Glomerular visceral epithelial cell (primary cell): Measurements from ENCODE around the gene HTRA1.
A peak's percentile ranks its signal among the peaks of the same experiment; 100 is the strongest.

ENCODE experiments used
- DNase-seq: peaks from one replicate; pipeline ENCODE4 v3.0.0-alpha.2; 2016; ENCODE audit errors: extremely low spot score

The HTRA1 gene

GRCh38 chr10:122494833-122495232, 33.5 kb downstream of the HTRA1 start:
- no peak for DNase-seq

GRCh38 chr10:122495406-122496340, 34.3 kb downstream of the HTRA1 start:
- DNase-seq: no peak

- DNase-seq: no peak
These were observed 35.9 kb downstream of the HTRA1 start for GRCh38 chr10:122497241-122497640.

- DNase-seq: no peak
These were observed 37.2 kb downstream of the HTRA1 start for GRCh38 chr10:122498521-122498920.

- no peak for DNase-seq
These were observed 37.7 kb downstream of the HTRA1 start for GRCh38 chr10:122499012-122499411.

- DNase-seq: no peak
These were observed 38.2 kb downstream of the HTRA1 start for GRCh38 chr10:122499491-122499941.

GRCh38 chr10:122500194-122500593, 38.8 kb downstream of the HTRA1 start:
- no peak for DNase-seq

- DNase-seq: no peak
These were observed 39.4 kb downstream of the HTRA1 start for GRCh38 chr10:122500726-122501125.

GRCh38 chr10:122503012-122503411, 41.7 kb downstream of the HTRA1 start:
- no peak for DNase-seq

GRCh38 chr10:122503886-122504609, 42.7 kb downstream of the HTRA1 start:
- no peak for DNase-seq

GRCh38 chr10:122504610-122504950, 43.2 kb downstream of the HTRA1 start:
- DNase-seq: peak; percentile 83

GRCh38 chr10:122505011-122505410, 43.7 kb downstream of the HTRA1 start:
- DNase-seq: no peak

- no peak for DNase-seq
These were observed 44.7 kb downstream of the HTRA1 start for GRCh38 chr10:122505885-122506645.

- DNase-seq: no peak
These were observed 46.3 kb downstream of the HTRA1 start for GRCh38 chr10:122507616-122508015.

GRCh38 chr10:122508021-122508420, 46.7 kb downstream of the HTRA1 start:
- DNase-seq: no peak

- DNase-seq: no peak
These were observed 48.0 kb downstream of the HTRA1 start for GRCh38 chr10:122509323-122509722.

- peak; percentile 7 for DNase-seq
These were observed 49.0 kb downstream of the HTRA1 start for GRCh38 chr10:122510326-122510725.

- no peak for DNase-seq
These were observed 49.4 kb downstream of the HTRA1 start for GRCh38 chr10:122510736-122511135.

- no peak for DNase-seq
These were observed 51.7 kb downstream of the HTRA1 start for GRCh38 chr10:122513053-122513452.

- DNase-seq: no peak
These were observed 52.9 kb downstream of the HTRA1 start for GRCh38 chr10:122514045-122514840.

GRCh38 chr10:122515022-122515424, 53.7 kb downstream of the HTRA1 start:
- no peak for DNase-seq
